ENCODE measurements around the gene MGST2. TPM values are rescaled to one million over a fixed set of nuclear protein-coding genes. Genes with fewer than 3 reads are reported as not detected.

Gene MGST2
- polyA plus RNA-seq, 1 donor from 2014 or later: 2.0 TPM

DNA sequence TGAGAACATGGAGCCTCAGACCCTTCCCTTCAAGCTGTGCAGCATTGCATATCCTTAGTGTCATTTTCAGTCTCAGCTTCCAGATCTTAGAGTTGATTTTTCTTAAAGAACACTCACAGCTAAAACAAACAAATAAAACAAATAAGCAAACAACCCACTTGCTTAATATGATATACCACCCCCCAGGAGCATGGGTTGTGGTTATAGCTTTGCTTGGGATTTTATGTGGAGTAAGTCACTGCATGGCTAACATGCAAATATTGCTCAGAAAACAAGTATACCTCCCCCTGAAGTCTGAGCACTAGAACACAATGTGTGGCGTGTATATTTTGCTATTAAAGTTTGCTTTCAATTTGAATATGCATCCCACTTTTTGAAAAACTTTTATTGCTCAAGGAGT lies 78.6 kb downstream of the MGST2 start:
- no peak overlapping the region for H2AFZ ChIP-seq (ENCODE audit: low read depth, low read length)
- no peaks in the 10 kb centered on the region for H3K79me2 ChIP-seq (replicated peaks; ENCODE audit: insufficient read depth, low read length)
- H3F3A ChIP-seq (ENCODE audit: insufficient read depth, low read length, poor library complexity, severe bottlenecking): peaks cover 5% of the 10 kb centered on the region
- no peaks in the 10 kb centered on the region for H3K36me3 ChIP-seq (ENCODE audit: insufficient read depth, low read length)
- H3K27ac ChIP-seq (ENCODE audit: low read length): no peak overlapping the region
- no peaks in the 10 kb centered on the region for H3K9me3 ChIP-seq (ENCODE audit: low read length)
- no peak overlapping the region for H3K9ac ChIP-seq (ENCODE audit: low read length)
- H3K4me3 ChIP-seq (ENCODE audit: low read length): no peak overlapping the region
- no peaks in the 10 kb centered on the region for H4K20me1 ChIP-seq (ENCODE audit: insufficient read depth)
- no peaks in the 10 kb centered on the region for H3K27me3 ChIP-seq (ENCODE audit: insufficient read depth, low read depth, low read length)
- H3K9me2 ChIP-seq (ENCODE audit: insufficient read depth, low read length): no peaks in the 10 kb centered on the region
- TF ChIP-seq RAD21 (conservative IDR thresholded peaks at IDR 0.05) (no peak), TAF1 (IDR thresholded peaks at IDR 0.05; ENCODE audit: low read depth) (no peak)
- H3K4me2 ChIP-seq (ENCODE audit: low read length): no peak overlapping the region

DNA sequence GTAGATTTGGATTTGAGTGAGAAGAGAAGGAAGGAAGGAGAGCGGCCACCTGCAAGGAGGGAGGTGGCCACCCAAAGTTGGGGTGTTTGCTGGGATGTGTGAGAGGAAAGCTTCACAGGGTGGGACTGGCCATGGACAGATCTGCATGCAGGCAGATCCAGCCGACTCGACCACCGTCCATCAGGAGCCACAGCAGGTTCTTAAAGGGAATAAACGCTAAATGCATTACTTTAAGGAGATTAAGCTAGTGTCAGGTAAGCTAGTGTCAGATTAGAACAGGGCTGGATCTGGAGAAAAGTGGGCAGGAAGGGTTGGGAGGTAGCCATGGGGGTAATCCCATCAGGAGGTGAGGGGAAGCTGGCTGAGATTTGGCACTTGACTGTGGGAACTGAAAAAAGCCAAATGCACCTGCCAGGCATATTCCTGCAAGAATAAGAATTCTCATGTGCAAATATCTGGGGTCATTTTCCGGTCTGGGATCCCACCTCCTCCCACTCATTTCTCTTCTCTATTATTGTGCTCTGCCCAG lies 79.6 kb downstream of the MGST2 start:
- H2AFZ ChIP-seq (ENCODE audit: low read depth, low read length): no peak overlapping the region
- H3K9ac ChIP-seq (ENCODE audit: low read length): no peak overlapping the region
- H3K9me3 ChIP-seq (ENCODE audit: low read length): no peaks in the 10 kb centered on the region
- H3K4me3 ChIP-seq (ENCODE audit: low read length): no peak overlapping the region
- no peak overlapping the region for H3K27ac ChIP-seq (ENCODE audit: low read length)
- no peaks in the 10 kb centered on the region for H4K20me1 ChIP-seq (ENCODE audit: insufficient read depth)
- peaks cover 8% of the 10 kb centered on the region for H3F3A ChIP-seq (ENCODE audit: insufficient read depth, low read length, poor library complexity, severe bottlenecking)
- H3K9me2 ChIP-seq (ENCODE audit: insufficient read depth, low read length): no peaks in the 10 kb centered on the region
- no peak overlapping the region for H3K4me2 ChIP-seq (ENCODE audit: low read length)
- no peak for TF ChIP-seq EP300 (conservative IDR thresholded peaks at IDR 0.05; ENCODE audit: poor library complexity, severe bottlenecking)
- TF ChIP-seq RAD21 (conservative IDR thresholded peaks at IDR 0.05): no peak
- no peak for TF ChIP-seq TAF1 (IDR thresholded peaks at IDR 0.05; ENCODE audit: low read depth)
- TF ChIP-seq MXI1 (conservative IDR thresholded peaks at IDR 0.05; ENCODE audit: poor library complexity, severe bottlenecking): no peak
- TF ChIP-seq, protein P1, sequence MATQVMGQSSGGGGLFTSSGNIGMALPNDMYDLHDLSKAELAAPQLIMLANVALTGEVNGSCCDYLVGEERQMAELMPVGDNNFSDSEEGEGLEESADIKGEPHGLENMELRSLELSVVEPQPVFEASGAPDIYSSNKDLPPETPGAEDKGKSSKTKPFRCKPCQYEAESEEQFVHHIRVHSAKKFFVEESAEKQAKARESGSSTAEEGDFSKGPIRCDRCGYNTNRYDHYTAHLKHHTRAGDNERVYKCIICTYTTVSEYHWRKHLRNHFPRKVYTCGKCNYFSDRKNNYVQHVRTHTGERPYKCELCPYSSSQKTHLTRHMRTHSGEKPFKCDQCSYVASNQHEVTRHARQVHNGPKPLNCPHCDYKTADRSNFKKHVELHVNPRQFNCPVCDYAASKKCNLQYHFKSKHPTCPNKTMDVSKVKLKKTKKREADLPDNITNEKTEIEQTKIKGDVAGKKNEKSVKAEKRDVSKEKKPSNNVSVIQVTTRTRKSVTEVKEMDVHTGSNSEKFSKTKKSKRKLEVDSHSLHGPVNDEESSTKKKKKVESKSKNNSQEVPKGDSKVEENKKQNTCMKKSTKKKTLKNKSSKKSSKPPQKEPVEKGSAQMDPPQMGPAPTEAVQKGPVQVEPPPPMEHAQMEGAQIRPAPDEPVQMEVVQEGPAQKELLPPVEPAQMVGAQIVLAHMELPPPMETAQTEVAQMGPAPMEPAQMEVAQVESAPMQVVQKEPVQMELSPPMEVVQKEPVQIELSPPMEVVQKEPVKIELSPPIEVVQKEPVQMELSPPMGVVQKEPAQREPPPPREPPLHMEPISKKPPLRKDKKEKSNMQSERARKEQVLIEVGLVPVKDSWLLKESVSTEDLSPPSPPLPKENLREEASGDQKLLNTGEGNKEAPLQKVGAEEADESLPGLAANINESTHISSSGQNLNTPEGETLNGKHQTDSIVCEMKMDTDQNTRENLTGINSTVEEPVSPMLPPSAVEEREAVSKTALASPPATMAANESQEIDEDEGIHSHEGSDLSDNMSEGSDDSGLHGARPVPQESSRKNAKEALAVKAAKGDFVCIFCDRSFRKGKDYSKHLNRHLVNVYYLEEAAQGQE (IDR thresholded peaks at IDR 0.05; ENCODE audit: borderline replicate concordance): no peak
- TF ChIP-seq, protein P2, sequence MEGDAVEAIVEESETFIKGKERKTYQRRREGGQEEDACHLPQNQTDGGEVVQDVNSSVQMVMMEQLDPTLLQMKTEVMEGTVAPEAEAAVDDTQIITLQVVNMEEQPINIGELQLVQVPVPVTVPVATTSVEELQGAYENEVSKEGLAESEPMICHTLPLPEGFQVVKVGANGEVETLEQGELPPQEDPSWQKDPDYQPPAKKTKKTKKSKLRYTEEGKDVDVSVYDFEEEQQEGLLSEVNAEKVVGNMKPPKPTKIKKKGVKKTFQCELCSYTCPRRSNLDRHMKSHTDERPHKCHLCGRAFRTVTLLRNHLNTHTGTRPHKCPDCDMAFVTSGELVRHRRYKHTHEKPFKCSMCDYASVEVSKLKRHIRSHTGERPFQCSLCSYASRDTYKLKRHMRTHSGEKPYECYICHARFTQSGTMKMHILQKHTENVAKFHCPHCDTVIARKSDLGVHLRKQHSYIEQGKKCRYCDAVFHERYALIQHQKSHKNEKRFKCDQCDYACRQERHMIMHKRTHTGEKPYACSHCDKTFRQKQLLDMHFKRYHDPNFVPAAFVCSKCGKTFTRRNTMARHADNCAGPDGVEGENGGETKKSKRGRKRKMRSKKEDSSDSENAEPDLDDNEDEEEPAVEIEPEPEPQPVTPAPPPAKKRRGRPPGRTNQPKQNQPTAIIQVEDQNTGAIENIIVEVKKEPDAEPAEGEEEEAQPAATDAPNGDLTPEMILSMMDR (IDR thresholded peaks at IDR 0.05; ENCODE audit: poor library complexity, severe bottlenecking): no peak
- no peak for TF ChIP-seq POLR2AphosphoS5 (IDR thresholded peaks at IDR 0.05)
- no peak for TF ChIP-seq EZH2 (IDR thresholded peaks at IDR 0.05; ENCODE audit: borderline replicate concordance, insufficient read depth, low read length, poor library complexity, severe bottlenecking)
- TF ChIP-seq SMC3 (conservative IDR thresholded peaks at IDR 0.05; ENCODE audit: poor library complexity): no peak
- no peaks in the 10 kb centered on the region for H3K79me2 ChIP-seq (replicated peaks; ENCODE audit: insufficient read depth, low read length)
- no peaks in the 10 kb centered on the region for H3K36me3 ChIP-seq (ENCODE audit: insufficient read depth, low read length)
- no peaks in the 10 kb centered on the region for H3K27me3 ChIP-seq (ENCODE audit: insufficient read depth, low read depth, low read length)

All from neural cell (in vitro differentiated cells).